HepG2 (cell line): Measurements from ENCODE around the gene FCER1G. TPM values are rescaled to one million over a fixed set of nuclear protein-coding genes. Genes with fewer than 3 reads are reported as not detected.

Source experiments
- ESRRA ChIP-seq: sonication (generic); formaldehyde crosslinking; IDR thresholded peaks from 2 replicates; pipeline ENCODE4 v1.5.1; 2020; ENCODE audit warnings: mild to moderate bottlenecking, low read depth, missing genetic modification reagents
- NR2F2 ChIP-seq: IDR thresholded peaks from 2 replicates; pipeline ENCODE4 v1.6.1; 2012; ENCODE audit warnings: low read depth, inconsistent platforms, borderline replicate concordance
- SRSF9 ChIP-seq: fragments of 200-400 bp; formaldehyde crosslinking; IDR thresholded peaks from 2 replicates; pipeline ENCODE4 v1.6.1; 2018; ENCODE audit warnings: borderline replicate concordance, mild to moderate bottlenecking, low read depth, low read length; ENCODE audit not compliant: insufficient read depth, poor library complexity, severe bottlenecking
- TCF7 ChIP-seq: sonication (generic); IDR thresholded peaks from 2 replicates; pipeline ENCODE4 v1.6.1; 2016; ENCODE audit warnings: antibody characterized with exemption, low read depth
- ZNF720 ChIP-seq: sonication (generic); formaldehyde crosslinking; IDR thresholded peaks from 2 replicates; pipeline ENCODE4 v1.4.0; 2020; ENCODE audit warnings: missing genetic modification reagents
- polyA plus RNA-seq, 8 experiments: library from polyadenylated mRNA; depleted of rRNA in 3 of 8; stranded (reverse) in 7 of 8; unstranded in 1 of 8; fragments of >200 nt; fragmentation: Illumina TruSeq in 4 of 8; extraction: Trizol in 4 of 8; gene quantifications; 2 replicates each; pipeline versions ENCODE4 v1.2.1 to v1.2.3, GENCODE V29; 2011 to 2016; ENCODE audit warnings: low read depth in 4 of 8, missing spikeins in 1 of 8, mixed read lengths in 1 of 8; ENCODE audit not compliant: insufficient read depth in 1 of 8
- total RNA-seq, 5 experiments: library from RNA; depleted of rRNA; stranded (reverse); fragments of >200 nt; fragmentation: Illumina TruSeq; extraction: Trizol; gene quantifications; 2 replicates each; pipeline ENCODE4 v1.2.3, GENCODE V29; 2016; ENCODE audit warnings: low read depth in 1 of 5
- TF ChIP-seq, protein P1 (sequence below), 2 experiments: IDR thresholded peaks; 2 replicates each; pipeline ENCODE4 v1.6.1; 2011 to 2012; ENCODE audit warnings: low read length in 2 of 2, borderline replicate concordance in 1 of 2, low read depth in 1 of 2, mild to moderate bottlenecking in 1 of 2, moderate library complexity in 1 of 2
- TF ChIP-seq, protein P2 (sequence below): sonication (generic); formaldehyde crosslinking; IDR thresholded peaks from 2 replicates; pipeline ENCODE4 v1.8.1; 2023; ENCODE audit warnings: mild to moderate bottlenecking, missing genetic modification reagents, borderline replicate concordance
- TF ChIP-seq, protein P3 (sequence below): sonication (generic); formaldehyde crosslinking; IDR thresholded peaks from 2 replicates; pipeline ENCODE4 v1.4.0; 2020; ENCODE audit warnings: missing genetic modification reagents, mild to moderate bottlenecking, borderline replicate concordance
- TF ChIP-seq, protein P4 (sequence below): sonication (generic); formaldehyde crosslinking; IDR thresholded peaks from 2 replicates; pipeline ENCODE4 v1.5.0; 2020; ENCODE audit warnings: mild to moderate bottlenecking, missing genetic modification reagents, borderline replicate concordance

FCER1G gene
- total and polyA plus RNA-seq, 2 of the 13 experiments (the other 11 are each of a cell fraction or from before 2014, with no cell fraction given), result 1.3 to 6.4 TPM

DNA sequence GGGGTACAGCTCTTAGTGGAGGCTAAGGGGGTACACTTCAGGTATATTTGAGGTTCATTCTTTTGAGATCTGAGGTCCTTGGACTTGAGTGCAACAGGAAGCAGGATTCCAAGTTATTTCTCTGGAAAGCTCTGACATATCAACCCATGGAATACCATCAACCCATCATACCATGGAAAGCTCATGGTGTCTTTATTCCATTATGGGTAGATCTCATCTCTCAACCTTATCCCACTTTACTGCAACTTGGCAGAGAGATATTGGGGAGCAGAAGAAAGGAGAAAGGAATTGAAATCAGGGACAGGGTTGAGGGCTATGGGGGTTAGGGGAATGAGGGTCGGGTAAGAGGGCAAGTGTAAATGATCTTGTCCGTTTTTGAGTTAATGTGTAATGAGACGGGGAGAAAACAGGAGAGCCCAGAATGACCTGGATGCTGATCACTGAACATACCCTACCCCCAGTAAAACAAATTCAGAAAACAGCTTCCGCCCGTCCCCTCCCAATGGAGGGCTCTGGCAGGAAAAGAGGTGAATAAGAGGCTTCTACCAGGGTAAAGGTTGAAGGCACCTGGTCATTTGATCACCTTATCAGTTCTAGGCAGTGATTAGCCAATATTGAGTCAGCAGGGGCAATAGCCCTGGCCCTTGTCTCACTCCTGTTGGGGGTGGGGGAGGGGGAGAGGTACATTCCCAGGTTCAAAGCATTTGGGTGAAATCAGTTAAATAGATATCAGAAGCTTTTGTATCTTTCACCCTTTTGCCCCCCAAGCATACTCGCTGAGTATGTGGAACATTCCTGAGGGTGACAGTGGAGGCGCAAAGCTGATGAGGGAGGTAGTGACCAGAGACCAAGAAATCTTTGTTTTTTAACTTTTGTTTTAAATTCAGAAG is 9.0 kb downstream of the FCER1G start (continued):
- TF ChIP-seq, protein P1, sequence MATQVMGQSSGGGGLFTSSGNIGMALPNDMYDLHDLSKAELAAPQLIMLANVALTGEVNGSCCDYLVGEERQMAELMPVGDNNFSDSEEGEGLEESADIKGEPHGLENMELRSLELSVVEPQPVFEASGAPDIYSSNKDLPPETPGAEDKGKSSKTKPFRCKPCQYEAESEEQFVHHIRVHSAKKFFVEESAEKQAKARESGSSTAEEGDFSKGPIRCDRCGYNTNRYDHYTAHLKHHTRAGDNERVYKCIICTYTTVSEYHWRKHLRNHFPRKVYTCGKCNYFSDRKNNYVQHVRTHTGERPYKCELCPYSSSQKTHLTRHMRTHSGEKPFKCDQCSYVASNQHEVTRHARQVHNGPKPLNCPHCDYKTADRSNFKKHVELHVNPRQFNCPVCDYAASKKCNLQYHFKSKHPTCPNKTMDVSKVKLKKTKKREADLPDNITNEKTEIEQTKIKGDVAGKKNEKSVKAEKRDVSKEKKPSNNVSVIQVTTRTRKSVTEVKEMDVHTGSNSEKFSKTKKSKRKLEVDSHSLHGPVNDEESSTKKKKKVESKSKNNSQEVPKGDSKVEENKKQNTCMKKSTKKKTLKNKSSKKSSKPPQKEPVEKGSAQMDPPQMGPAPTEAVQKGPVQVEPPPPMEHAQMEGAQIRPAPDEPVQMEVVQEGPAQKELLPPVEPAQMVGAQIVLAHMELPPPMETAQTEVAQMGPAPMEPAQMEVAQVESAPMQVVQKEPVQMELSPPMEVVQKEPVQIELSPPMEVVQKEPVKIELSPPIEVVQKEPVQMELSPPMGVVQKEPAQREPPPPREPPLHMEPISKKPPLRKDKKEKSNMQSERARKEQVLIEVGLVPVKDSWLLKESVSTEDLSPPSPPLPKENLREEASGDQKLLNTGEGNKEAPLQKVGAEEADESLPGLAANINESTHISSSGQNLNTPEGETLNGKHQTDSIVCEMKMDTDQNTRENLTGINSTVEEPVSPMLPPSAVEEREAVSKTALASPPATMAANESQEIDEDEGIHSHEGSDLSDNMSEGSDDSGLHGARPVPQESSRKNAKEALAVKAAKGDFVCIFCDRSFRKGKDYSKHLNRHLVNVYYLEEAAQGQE (IDR thresholded peaks at IDR 0.05; ENCODE audit: borderline replicate concordance in 1 of 2, low read depth in 1 of 2, low read length in 2 of 2), result peak in 1 of 2 experiments; percentile 70; a peak in 2 of 4 replicates
- no peak for TF ChIP-seq ZNF720 (CRISPR knock-in tag)
- TF ChIP-seq, protein P2, sequence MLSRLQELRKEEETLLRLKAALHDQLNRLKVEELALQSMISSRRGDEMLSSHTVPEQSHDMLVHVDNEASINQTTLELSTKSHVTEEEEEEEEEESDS, result no peak; the same call in 1 of the 2 replicates
- peak; percentile 93 for TF ChIP-seq TCF7
- TF ChIP-seq, protein P3, sequence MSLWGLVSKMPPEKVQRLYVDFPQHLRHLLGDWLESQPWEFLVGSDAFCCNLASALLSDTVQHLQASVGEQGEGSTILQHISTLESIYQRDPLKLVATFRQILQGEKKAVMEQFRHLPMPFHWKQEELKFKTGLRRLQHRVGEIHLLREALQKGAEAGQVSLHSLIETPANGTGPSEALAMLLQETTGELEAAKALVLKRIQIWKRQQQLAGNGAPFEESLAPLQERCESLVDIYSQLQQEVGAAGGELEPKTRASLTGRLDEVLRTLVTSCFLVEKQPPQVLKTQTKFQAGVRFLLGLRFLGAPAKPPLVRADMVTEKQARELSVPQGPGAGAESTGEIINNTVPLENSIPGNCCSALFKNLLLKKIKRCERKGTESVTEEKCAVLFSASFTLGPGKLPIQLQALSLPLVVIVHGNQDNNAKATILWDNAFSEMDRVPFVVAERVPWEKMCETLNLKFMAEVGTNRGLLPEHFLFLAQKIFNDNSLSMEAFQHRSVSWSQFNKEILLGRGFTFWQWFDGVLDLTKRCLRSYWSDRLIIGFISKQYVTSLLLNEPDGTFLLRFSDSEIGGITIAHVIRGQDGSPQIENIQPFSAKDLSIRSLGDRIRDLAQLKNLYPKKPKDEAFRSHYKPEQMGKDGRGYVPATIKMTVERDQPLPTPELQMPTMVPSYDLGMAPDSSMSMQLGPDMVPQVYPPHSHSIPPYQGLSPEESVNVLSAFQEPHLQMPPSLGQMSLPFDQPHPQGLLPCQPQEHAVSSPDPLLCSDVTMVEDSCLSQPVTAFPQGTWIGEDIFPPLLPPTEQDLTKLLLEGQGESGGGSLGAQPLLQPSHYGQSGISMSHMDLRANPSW (CRISPR knock-in tag), result no peak; the same call in 1 of the 2 replicates
- TF ChIP-seq, protein P4, sequence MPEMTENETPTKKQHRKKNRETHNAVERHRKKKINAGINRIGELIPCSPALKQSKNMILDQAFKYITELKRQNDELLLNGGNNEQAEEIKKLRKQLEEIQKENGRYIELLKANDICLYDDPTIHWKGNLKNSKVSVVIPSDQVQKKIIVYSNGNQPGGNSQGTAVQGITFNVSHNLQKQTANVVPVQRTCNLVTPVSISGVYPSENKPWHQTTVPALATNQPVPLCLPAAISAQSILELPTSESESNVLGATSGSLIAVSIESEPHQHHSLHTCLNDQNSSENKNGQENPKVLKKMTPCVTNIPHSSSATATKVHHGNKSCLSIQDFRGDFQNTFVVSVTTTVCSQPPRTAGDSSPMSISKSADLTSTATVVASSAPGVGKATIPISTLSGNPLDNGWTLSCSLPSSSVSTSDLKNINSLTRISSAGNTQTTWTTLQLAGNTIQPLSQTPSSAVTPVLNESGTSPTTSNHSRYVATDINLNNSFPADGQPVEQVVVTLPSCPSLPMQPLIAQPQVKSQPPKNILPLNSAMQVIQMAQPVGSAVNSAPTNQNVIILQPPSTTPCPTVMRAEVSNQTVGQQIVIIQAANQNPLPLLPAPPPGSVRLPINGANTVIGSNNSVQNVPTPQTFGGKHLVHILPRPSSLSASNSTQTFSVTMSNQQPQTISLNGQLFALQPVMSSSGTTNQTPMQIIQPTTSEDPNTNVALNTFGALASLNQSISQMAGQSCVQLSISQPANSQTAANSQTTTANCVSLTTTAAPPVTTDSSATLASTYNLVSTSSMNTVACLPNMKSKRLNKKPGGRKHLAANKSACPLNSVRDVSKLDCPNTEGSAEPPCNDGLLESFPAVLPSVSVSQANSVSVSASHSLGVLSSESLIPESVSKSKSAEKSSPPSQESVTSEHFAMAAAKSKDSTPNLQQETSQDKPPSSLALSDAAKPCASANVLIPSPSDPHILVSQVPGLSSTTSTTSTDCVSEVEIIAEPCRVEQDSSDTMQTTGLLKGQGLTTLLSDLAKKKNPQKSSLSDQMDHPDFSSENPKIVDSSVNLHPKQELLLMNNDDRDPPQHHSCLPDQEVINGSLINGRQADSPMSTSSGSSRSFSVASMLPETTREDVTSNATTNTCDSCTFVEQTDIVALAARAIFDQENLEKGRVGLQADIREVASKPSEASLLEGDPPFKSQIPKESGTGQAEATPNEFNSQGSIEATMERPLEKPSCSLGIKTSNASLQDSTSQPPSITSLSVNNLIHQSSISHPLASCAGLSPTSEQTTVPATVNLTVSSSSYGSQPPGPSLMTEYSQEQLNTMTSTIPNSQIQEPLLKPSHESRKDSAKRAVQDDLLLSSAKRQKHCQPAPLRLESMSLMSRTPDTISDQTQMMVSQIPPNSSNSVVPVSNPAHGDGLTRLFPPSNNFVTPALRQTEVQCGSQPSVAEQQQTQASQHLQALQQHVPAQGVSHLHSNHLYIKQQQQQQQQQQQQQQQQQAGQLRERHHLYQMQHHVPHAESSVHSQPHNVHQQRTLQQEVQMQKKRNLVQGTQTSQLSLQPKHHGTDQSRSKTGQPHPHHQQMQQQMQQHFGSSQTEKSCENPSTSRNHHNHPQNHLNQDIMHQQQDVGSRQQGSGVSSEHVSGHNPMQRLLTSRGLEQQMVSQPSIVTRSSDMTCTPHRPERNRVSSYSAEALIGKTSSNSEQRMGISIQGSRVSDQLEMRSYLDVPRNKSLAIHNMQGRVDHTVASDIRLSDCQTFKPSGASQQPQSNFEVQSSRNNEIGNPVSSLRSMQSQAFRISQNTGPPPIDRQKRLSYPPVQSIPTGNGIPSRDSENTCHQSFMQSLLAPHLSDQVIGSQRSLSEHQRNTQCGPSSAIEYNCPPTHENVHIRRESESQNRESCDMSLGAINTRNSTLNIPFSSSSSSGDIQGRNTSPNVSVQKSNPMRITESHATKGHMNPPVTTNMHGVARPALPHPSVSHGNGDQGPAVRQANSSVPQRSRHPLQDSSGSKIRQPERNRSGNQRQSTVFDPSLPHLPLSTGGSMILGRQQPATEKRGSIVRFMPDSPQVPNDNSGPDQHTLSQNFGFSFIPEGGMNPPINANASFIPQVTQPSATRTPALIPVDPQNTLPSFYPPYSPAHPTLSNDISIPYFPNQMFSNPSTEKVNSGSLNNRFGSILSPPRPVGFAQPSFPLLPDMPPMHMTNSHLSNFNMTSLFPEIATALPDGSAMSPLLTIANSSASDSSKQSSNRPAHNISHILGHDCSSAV, result no peak
- TF ChIP-seq NR2F2, result no peak
- TF ChIP-seq ESRRA (CRISPR knock-in tag), result peak; percentile 25; the same call in 1 of the 2 replicates
- no peak for TF ChIP-seq SRSF9
